ENCODE measurements around the gene ZNF324B. TPM values are rescaled to one million over a fixed set of nuclear protein-coding genes. Genes with fewer than 3 reads are reported as not detected.

ZNF324B gene
- total and polyA plus RNA-seq, 2 donors (not counting 3 experiments of a cell fraction or from before 2014, with no cell fraction given): 3.4 to 6.9 TPM

DNA sequence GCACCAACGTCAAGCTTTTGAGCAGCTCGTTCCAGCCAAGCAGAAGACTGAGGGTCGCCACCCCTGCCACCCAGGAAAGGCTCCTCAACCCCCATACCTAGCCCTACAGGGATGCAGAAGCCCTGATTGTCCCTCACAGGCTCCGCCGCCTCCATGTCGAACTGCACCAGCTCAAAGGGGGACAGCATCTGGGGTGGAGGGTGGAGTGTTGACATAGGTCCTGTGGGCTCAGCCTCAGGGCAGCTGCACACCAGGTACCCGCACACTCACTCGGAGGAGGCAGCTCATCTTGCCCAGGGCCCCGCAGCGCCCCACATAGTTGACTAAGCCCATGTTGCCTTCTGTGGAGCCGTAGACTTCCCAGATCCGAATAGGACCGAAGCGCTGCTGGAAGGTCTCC lies 48.8 kb downstream of the ZNF324B start:
- ChIA-PET CTCF (interaction anchor here (1.0 to 2.1 kb wide), 2 partner anchors 14 to 20 kb away, joined by 3 to 13 read pairs; no protein-coding TSS in a partner anchor), POLR2A (no interaction called here)
- dilution Hi-C loops (cut with MboI; ENCODE audit: extremely low pct_ligation_motif_present, low sequenced_read_pairs) (no loop called here), intact Hi-C loops (cut with micrococcal nuclease) (no loop called here)
- TF ChIP-seq POLR2AphosphoS5 (IDR thresholded peaks at IDR 0.05; ENCODE audit: insufficient read depth, low read depth, low read length) (no peak), MAX (IDR thresholded peaks at IDR 0.05; ENCODE audit: insufficient read depth, insufficient read length) (no peak), FOS (IDR thresholded peaks at IDR 0.05; ENCODE audit: borderline replicate concordance, insufficient read depth, low read length) (no peak), GATA2 (IDR thresholded peaks at IDR 0.05; ENCODE audit: insufficient read depth, insufficient read length, low read depth, low read length) (no peak), MYC (IDR thresholded peaks at IDR 0.05; ENCODE audit: low read depth, low read length) (no peak), EZH2 (IDR thresholded peaks at IDR 0.05; ENCODE audit: borderline replicate concordance, low read depth, low read length, severe bottlenecking) (no peak)
- FAIRE-seq: no peak
- peaks cover 4% of the 10 kb centered on the region for H3K4me1 ChIP-seq (ENCODE audit: control insufficient read depth, extremely low read depth, insufficient read depth, low read length)
- no peaks in the 10 kb centered on the region for H3K27me3 ChIP-seq (ENCODE audit: control insufficient read depth in 2 of 2, insufficient read depth in 2 of 2, low read length in 2 of 2)
- no peaks in the 10 kb centered on the region for H3K36me3 ChIP-seq (ENCODE audit: control insufficient read depth in 2 of 2, extremely low read depth in 1 of 2, insufficient read depth in 2 of 2, low read length in 2 of 2)
- no peak overlapping the region for H3K4me2 ChIP-seq (ENCODE audit: insufficient read depth, low read length)
- H2AFZ ChIP-seq (ENCODE audit: low read depth, low read length): no peak overlapping the region
- no peak overlapping the region for H3K4me3 ChIP-seq (replicated peaks in 1 of 3; ENCODE audit: insufficient read depth in 1 of 3, low read depth in 1 of 3, low read length in 3 of 3)
- H3K9me3 ChIP-seq (replicated peaks; ENCODE audit: control insufficient read depth, insufficient read depth, low read length): no peaks in the 10 kb centered on the region
- no peak for DNase-seq (ENCODE audit: low read depth, low spot score)
- no peaks in the 10 kb centered on the region for H3K9me1 ChIP-seq (replicated peaks; ENCODE audit: control insufficient read depth, extremely low read depth, insufficient read depth, low read length)
- no peak overlapping the region for H3K27ac ChIP-seq (ENCODE audit: insufficient read depth, low read depth, low read length)
- H3K9ac ChIP-seq (replicated peaks; ENCODE audit: extremely low read depth, insufficient read depth, low read length): no peak overlapping the region
- BruUV-seq (replicated peaks): no TSS peak
- no peaks in the 10 kb centered on the region for H3K79me2 ChIP-seq (ENCODE audit: control insufficient read depth, insufficient read depth, low read length)
- H4K20me1 ChIP-seq (replicated peaks; ENCODE audit: control insufficient read depth, extremely low read depth, insufficient read depth, low read length): no peaks in the 10 kb centered on the region

Small RNA genes lying within 50 kb of the gene (small RNA-seq; reads per million reads assigned to genes)
- gene RN7SL693P (ENCODE audit: insufficient read depth, insufficient read length, low read depth, low replicate concordance) (not detected), gene RNU6-1337P (ENCODE audit: insufficient read depth, insufficient read length, low read depth, low replicate concordance) (not detected)

Other genes with a start within 250 kb of the ZNF324B start
- gene ZNF544, start 222.7 kb upstream of the ZNF324B start, total RNA-seq: 39.3 and 45.4 TPM in 2 replicates
- 33.4 and 36.1 TPM in 2 replicates for gene ZNF544, start 222.7 kb upstream of the ZNF324B start, polyA plus RNA-seq
- gene ZNF8, start 172.7 kb upstream of the ZNF324B start, total RNA-seq: 6.3 and 6.8 TPM in 2 replicates
- 3.7 and 4.0 TPM in 2 replicates for gene ZNF8, start 172.7 kb upstream of the ZNF324B start, polyA plus RNA-seq
- 25.8 and 28.4 TPM in 2 replicates for gene ERVK3-1, start 146.2 kb upstream of the ZNF324B start, total RNA-seq
- gene ERVK3-1, start 146.2 kb upstream of the ZNF324B start, polyA plus RNA-seq: 25.9 and 29.3 TPM in 2 replicates
- 3.6 and 3.7 TPM in 2 replicates for gene ZSCAN22, start 124.6 kb upstream of the ZNF324B start, total RNA-seq
- gene ZSCAN22, start 124.6 kb upstream of the ZNF324B start, polyA plus RNA-seq: 3.6 and 3.9 TPM in 2 replicates
- gene A1BG, start 98.1 kb upstream of the ZNF324B start, total RNA-seq: 0.85 and 2.3 TPM in 2 replicates
- 3.7 and 6.2 TPM in 2 replicates for gene A1BG, start 98.1 kb upstream of the ZNF324B start, polyA plus RNA-seq
- 0.42 and 1.3 TPM in 2 replicates for gene ZNF497, start 88.9 kb upstream of the ZNF324B start, total RNA-seq
- gene ZNF497, start 88.9 kb upstream of the ZNF324B start, polyA plus RNA-seq: 0.40 and 0.62 TPM in 2 replicates
- 1.4 and 1.7 TPM in 2 replicates for gene ZNF837, start 70.6 kb upstream of the ZNF324B start, total RNA-seq
- gene ZNF837, start 70.6 kb upstream of the ZNF324B start, polyA plus RNA-seq: 1.6 and 2.8 TPM in 2 replicates
- 945 and 993 TPM in 2 replicates for gene RPS5, start 64.4 kb upstream of the ZNF324B start, total RNA-seq
- gene RPS5, start 64.4 kb upstream of the ZNF324B start, polyA plus RNA-seq: 3,430 and 4,008 TPM in 2 replicates
- gene RNF225, start 56.0 kb upstream of the ZNF324B start, total RNA-seq: 0.58 TPM in 1 of 2 replicates, not detected in the other
- gene RNF225, start 56.0 kb upstream of the ZNF324B start, polyA plus RNA-seq: not detected in 2 replicates
- 12.4 and 12.6 TPM in 2 replicates for gene ZNF584, start 43.0 kb upstream of the ZNF324B start, total RNA-seq
- gene ZNF584, start 43.0 kb upstream of the ZNF324B start, polyA plus RNA-seq: 5.9 and 6.1 TPM in 2 replicates
- 4.1 and 4.2 TPM in 2 replicates for gene ZNF132, start 11.5 kb upstream of the ZNF324B start, total RNA-seq
- 0.54 and 0.62 TPM in 2 replicates for gene ZNF132, start 11.5 kb upstream of the ZNF324B start, polyA plus RNA-seq
- gene ZNF324, start 15.5 kb downstream of the ZNF324B start, total RNA-seq: 7.1 and 8.7 TPM in 2 replicates
- gene ZNF324, start 15.5 kb downstream of the ZNF324B start, polyA plus RNA-seq: 6.4 and 8.8 TPM in 2 replicates
- gene ZNF446, start 24.7 kb downstream of the ZNF324B start, total RNA-seq: 6.6 and 7.0 TPM in 2 replicates
- 8.3 and 11.2 TPM in 2 replicates for gene ZNF446, start 24.7 kb downstream of the ZNF324B start, polyA plus RNA-seq
- 6.1 and 7.1 TPM in 2 replicates for gene SLC27A5, start 60.4 kb downstream of the ZNF324B start, total RNA-seq
- 12.1 and 16.0 TPM in 2 replicates for gene SLC27A5, start 60.4 kb downstream of the ZNF324B start, polyA plus RNA-seq
- 21.8 TPM in 2 replicates for gene ZBTB45, start 68.2 kb downstream of the ZNF324B start, total RNA-seq
- gene ZBTB45, start 68.2 kb downstream of the ZNF324B start, polyA plus RNA-seq: 17.8 and 25.3 TPM in 2 replicates
- 377 and 429 TPM in 2 replicates for gene TRIM28, start 92.4 kb downstream of the ZNF324B start, total RNA-seq
- 521 and 593 TPM in 2 replicates for gene TRIM28, start 92.4 kb downstream of the ZNF324B start, polyA plus RNA-seq
- gene CHMP2A, start 103.5 kb downstream of the ZNF324B start, total RNA-seq: 96.8 and 105 TPM in 2 replicates
- gene CHMP2A, start 103.5 kb downstream of the ZNF324B start, polyA plus RNA-seq: 126 and 150 TPM in 2 replicates
- 102 and 106 TPM in 2 replicates for gene UBE2M, start 107.0 kb downstream of the ZNF324B start, total RNA-seq
- gene UBE2M, start 107.0 kb downstream of the ZNF324B start, polyA plus RNA-seq: 86.6 and 87.8 TPM in 2 replicates
- 18.8 and 26.4 TPM in 2 replicates for gene MZF1, start 121.7 kb downstream of the ZNF324B start, total RNA-seq
- 30.8 and 39.1 TPM in 2 replicates for gene MZF1, start 121.7 kb downstream of the ZNF324B start, polyA plus RNA-seq